GM23338 (cell line): ENCODE results near the gene PBOV1.

ENCODE experiments used
- CREB1 ChIP-seq: fragments of 250-450 bp; sonication (Bioruptor Pico); IDR thresholded peaks from 2 replicates; pipeline ENCODE4 v1.5.0; 2020; ENCODE audit warnings: low read depth, mild to moderate bottlenecking, moderate library complexity
- CTCF ChIP-seq, 2 experiments: fragments of 200-600 bp in 1 of 2; sonication (generic) in 1 of 2; conservative IDR thresholded peaks; 2 replicates each; pipeline versions ENCODE4 v1.5.1 to v1.6.1; 2016 to 2017; ENCODE audit warnings: antibody characterized with exemption in 2 of 2, low read depth in 2 of 2, mild to moderate bottlenecking in 2 of 2, moderate library complexity in 1 of 2
- ETS1 ChIP-seq: IDR thresholded peaks from 2 replicates; pipeline ENCODE4 v1.6.1; 2016; ENCODE audit warnings: antibody characterized with exemption
- EZH2 ChIP-seq: fragments of 200-600 bp; sonication (generic); IDR thresholded peaks from one replicate; pipeline ENCODE4 v1.8.0; 2017; ENCODE audit warnings: antibody characterized with exemption, mild to moderate bottlenecking, low read depth; ENCODE audit not compliant: unreplicated experiment
- EZH2phosphoT487 ChIP-seq: fragments of 200-600 bp; sonication (generic); IDR thresholded peaks from one replicate; pipeline ENCODE4 v1.8.1; 2018; ENCODE audit warnings: antibody characterized with exemption; ENCODE audit not compliant: unreplicated experiment
- POLR2AphosphoS5 ChIP-seq: IDR thresholded peaks from 2 replicates; pipeline ENCODE4 v1.6.1; 2016; ENCODE audit warnings: antibody characterized with exemption, low read depth
- REST ChIP-seq: IDR thresholded peaks from one replicate; pipeline ENCODE4 v1.6.1; 2018; ENCODE audit warnings: antibody characterized with exemption; ENCODE audit not compliant: unreplicated experiment
- ZNF114 ChIP-seq: fragments of 250-450 bp; sonication (Bioruptor Pico); IDR thresholded peaks from 2 replicates; pipeline ENCODE4 v1.5.0; 2020; ENCODE audit warnings: mild to moderate bottlenecking, moderate library complexity
- ZNF331 ChIP-seq: fragments of 250-450 bp; sonication (Bioruptor Pico); IDR thresholded peaks from 2 replicates; pipeline ENCODE4 v1.5.0; 2020; ENCODE audit warnings: low read depth, mild to moderate bottlenecking, moderate library complexity
- ZNF462 ChIP-seq: fragments of 250-450 bp; sonication (Bioruptor Pico); IDR thresholded peaks from 2 replicates; pipeline ENCODE4 v1.5.0; 2020; ENCODE audit warnings: mild to moderate bottlenecking, moderate library complexity

GRCh38 chr6:138227316-138227781 is 9.1 kb upstream of the PBOV1 start:
- TF ChIP-seq POLR2AphosphoS5 (no peak), CTCF (conservative IDR thresholded peaks at IDR 0.05; ENCODE audit: low read depth in 2 of 2) (no peak), REST (no peak), ETS1 (no peak), EZH2phosphoT487 (no peak), EZH2 (no peak), ZNF331 (no peak), ZNF114 (no peak), CREB1 (CRISPR knock-in tag) (no peak), ZNF462 (no peak)
